Stomach (tissue), 4 donors: ENCODE data around the gene EML6.

Experiments used
- CTCF ChIP-seq, 7 experiments: fragments of 450-650 bp in 4 of 7; fragments of 200-600 bp in 3 of 7; sonication (generic) in 3 of 7; IDR thresholded peaks; one replicate each; pipeline ENCODE4 v1.5.1; 2016 to 2019; ENCODE audit warnings: antibody characterized with exemption in 7 of 7, control low read depth in 2 of 7, mild to moderate bottlenecking in 1 of 7
- EP300 ChIP-seq: sonication (generic); formaldehyde crosslinking; IDR thresholded peaks from one replicate; pipeline ENCODE4 v1.6.1; 2017; ENCODE audit warnings: antibody characterized with exemption
- POLR2A ChIP-seq, 4 donors: fragments of 450-650 bp; IDR thresholded peaks; one replicate each; pipeline ENCODE4 v1.6.1; 2016; ENCODE audit warnings: antibody characterized with exemption in 4 of 4, control low read depth in 2 of 4, mild to moderate bottlenecking in 1 of 4, moderate library complexity in 1 of 4

- no peak for TF ChIP-seq CTCF (IDR thresholded peaks at IDR 0.05)
- no peak for TF ChIP-seq POLR2A (IDR thresholded peaks at IDR 0.05)
- TF ChIP-seq EP300 = no peak
These were observed 224.2 kb downstream of the EML6 start for GRCh38 chr2:54947646-54948045.
